Measurements from ENCODE around the gene CSF3. TPM values are rescaled to one million over a fixed set of nuclear protein-coding genes. Genes with fewer than 3 reads are reported as not detected.

CSF3 gene
- total RNA-seq, 1 experiment from 2014 or later: not detected

DNA sequence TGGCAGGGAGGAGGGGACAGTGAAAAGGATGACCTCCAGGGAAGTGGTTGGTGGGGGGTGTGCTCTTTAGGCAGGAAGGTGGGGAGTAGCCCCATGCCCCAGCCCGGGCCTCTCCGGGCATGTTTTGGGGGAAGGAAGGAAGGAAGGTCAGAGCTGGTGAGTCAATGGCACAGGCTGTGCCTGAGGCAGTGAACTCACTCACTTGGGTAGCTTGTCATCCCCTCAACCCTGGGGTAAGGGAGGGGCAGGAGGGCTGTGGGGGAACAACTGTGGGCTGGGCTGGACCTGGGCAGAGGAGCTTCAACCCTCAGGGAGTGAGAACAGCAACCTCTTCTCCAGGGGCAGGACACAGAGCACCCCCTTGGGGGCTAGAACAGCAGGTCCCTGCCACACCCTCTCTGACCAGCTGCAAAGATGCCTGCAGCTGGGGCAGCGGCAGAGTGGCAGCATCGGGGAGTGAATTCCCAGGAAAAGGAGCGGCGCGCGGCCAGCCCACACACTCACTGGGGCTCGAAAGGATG, 6.3 kb downstream of the CSF3 start:
- Histone ChIP-seq H3K79me2 (ENCODE audit: low read depth) (no peaks in the 10 kb centered on the region), H3K36me3 (ENCODE audit: low read depth) (peaks cover 4% of the 10 kb centered on the region; the same call in 1 of the 2 replicates), H3K4me3 (no peak overlapping the region), H2AFZ (no peak overlapping the region), H3K4me1 (replicated peaks; ENCODE audit: insufficient read depth) (peaks cover 63% of the 10 kb centered on the region), H3K4me2 (peak overlapping the region; percentile 66), H4K20me1 (ENCODE audit: insufficient read depth) (no peaks in the 10 kb centered on the region), H3K27ac (peak overlapping the region; percentile 43; the same call in 1 of the 2 replicates), H3K9me2 (ENCODE audit: insufficient read depth) (no peaks in the 10 kb centered on the region), H3K27me3 (ENCODE audit: insufficient read depth, low read depth) (no peaks in the 10 kb centered on the region), H3F3A (ENCODE audit: insufficient read depth, low read depth) (peaks cover 55% of the 10 kb centered on the region), H3K9me3 (ENCODE audit: insufficient read depth, low read depth) (no peaks in the 10 kb centered on the region)
- POLR2A ChIA-PET (ENCODE audit: unreplicated experiment): interaction anchor here (0.5 to 1.0 kb wide), 6 partner anchors 41 to 294 kb away, joined by 3 to 5 read pairs (median 4); partner anchors contain the start of genes IKZF3 and PSMD3
- peak; percentile 84 to 90 for DNase-seq
- TF ChIP-seq, protein P1, sequence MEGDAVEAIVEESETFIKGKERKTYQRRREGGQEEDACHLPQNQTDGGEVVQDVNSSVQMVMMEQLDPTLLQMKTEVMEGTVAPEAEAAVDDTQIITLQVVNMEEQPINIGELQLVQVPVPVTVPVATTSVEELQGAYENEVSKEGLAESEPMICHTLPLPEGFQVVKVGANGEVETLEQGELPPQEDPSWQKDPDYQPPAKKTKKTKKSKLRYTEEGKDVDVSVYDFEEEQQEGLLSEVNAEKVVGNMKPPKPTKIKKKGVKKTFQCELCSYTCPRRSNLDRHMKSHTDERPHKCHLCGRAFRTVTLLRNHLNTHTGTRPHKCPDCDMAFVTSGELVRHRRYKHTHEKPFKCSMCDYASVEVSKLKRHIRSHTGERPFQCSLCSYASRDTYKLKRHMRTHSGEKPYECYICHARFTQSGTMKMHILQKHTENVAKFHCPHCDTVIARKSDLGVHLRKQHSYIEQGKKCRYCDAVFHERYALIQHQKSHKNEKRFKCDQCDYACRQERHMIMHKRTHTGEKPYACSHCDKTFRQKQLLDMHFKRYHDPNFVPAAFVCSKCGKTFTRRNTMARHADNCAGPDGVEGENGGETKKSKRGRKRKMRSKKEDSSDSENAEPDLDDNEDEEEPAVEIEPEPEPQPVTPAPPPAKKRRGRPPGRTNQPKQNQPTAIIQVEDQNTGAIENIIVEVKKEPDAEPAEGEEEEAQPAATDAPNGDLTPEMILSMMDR (conservative IDR thresholded peaks at IDR 0.05): no peak
- TF ChIP-seq EZH2 (IDR thresholded peaks at IDR 0.05; ENCODE audit: low read depth): no peak
- intact Hi-C loops (cut with micrococcal nuclease; ENCODE audit: unreplicated experiment): loop anchor here (5.0 to 10.0 kb wide), 2 partner anchors 284 to 293 kb away; partner anchors contain the start of gene GRB7
- BruUV-seq (replicated peaks): no TSS peak
- CTCF ChIA-PET: interaction anchor here (0.6 to 1.3 kb wide), 5 partner anchors 9 to 91 kb away, joined by 3 to 6 read pairs (median 5); partner anchors contain the start of gene PSMD3

DNA sequence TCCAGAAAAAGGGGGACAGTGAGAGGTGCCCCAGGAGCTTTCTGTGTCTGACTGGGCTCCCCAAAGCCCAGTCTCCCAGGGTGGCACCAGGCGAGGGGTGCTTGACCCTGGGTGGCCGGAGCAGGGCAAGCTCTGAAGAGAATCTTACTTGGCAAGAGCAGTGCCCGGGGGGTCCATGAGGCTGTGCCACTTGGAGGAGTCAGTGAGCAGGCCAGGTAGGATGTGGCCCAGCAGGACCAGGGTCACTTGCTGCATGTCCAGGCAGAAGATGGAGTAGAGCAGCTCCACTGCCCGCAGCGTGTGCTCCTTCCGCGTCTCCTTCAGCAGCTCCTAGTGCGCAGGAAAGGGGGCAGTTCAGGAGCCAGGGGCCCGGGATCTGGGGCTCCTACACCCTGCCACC, 7.3 kb downstream of the CSF3 start:
- Histone ChIP-seq H2AFZ (no peak overlapping the region), H3K4me2 (peak overlapping the region; percentile 47), H3K9me3 (ENCODE audit: insufficient read depth, low read depth) (no peaks in the 10 kb centered on the region), H3F3A (ENCODE audit: insufficient read depth, low read depth) (peaks cover 59% of the 10 kb centered on the region), H4K20me1 (ENCODE audit: insufficient read depth) (no peaks in the 10 kb centered on the region), H3K4me1 (replicated peaks; ENCODE audit: insufficient read depth) (peaks cover 70% of the 10 kb centered on the region), H3K79me2 (ENCODE audit: low read depth) (no peaks in the 10 kb centered on the region), H3K9me2 (ENCODE audit: insufficient read depth) (no peaks in the 10 kb centered on the region), H3K4me3 (no peak overlapping the region), H3K27ac (no peak overlapping the region), H3K27me3 (ENCODE audit: insufficient read depth, low read depth) (no peaks in the 10 kb centered on the region), H3K36me3 (ENCODE audit: low read depth) (peaks cover 4% of the 10 kb centered on the region; the same call in 1 of the 2 replicates)
- ChIA-PET POLR2A (ENCODE audit: unreplicated experiment) (no interaction called here), CTCF (no interaction called here)
- DNase-seq: no peak
- BruUV-seq (replicated peaks): no TSS peak
- intact Hi-C loops (cut with micrococcal nuclease; ENCODE audit: unreplicated experiment): loop anchor here (5.0 to 10.0 kb wide), 2 partner anchors 285 to 292 kb away; partner anchors contain the start of gene GRB7
- TF ChIP-seq EZH2 (IDR thresholded peaks at IDR 0.05; ENCODE audit: low read depth): no peak
- TF ChIP-seq, protein P1 (conservative IDR thresholded peaks at IDR 0.05): no peak

DNA sequence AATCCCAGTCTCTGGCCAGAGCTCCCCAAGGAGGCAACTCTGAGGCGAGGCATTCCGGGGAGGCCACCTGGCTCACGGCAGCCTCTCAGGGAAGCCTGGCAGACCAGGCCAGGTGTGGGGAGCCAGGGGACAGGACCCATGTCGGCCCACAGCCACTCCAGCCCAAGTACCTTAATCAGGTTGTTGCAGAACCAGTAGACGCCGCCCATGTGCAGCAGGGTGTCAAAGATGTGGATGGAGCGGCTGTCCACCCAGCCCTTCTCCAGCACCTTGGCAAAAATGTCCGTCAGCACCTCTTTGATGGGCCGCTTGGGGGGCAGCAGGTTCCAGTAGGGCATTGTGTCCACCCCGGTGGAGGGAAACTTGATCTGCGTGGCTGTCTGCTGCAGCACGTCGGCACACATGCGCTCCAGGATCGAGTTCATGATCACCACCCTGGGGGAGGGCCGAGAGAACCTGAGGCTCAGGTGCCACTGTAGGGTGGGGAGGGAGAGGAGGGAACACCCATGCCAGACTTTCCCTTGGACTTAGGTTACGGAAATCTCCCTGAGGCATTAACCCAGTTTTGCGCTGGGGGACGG, 7.8 kb downstream of the CSF3 start:
- Histone ChIP-seq H3K4me3 (0 out of 2 replicates have a peak overlapping the region, but pooled peaks have one; percentile 9), H3K4me2 (peak overlapping the region; percentile 38), H3K27me3 (ENCODE audit: insufficient read depth, low read depth) (no peaks in the 10 kb centered on the region), H3K79me2 (ENCODE audit: low read depth) (no peaks in the 10 kb centered on the region), H3K9me2 (ENCODE audit: insufficient read depth) (no peaks in the 10 kb centered on the region), H3K27ac (peak overlapping the region; percentile 3; the same call in 1 of the 2 replicates), H4K20me1 (ENCODE audit: insufficient read depth) (no peaks in the 10 kb centered on the region), H3K9me3 (ENCODE audit: insufficient read depth, low read depth) (no peaks in the 10 kb centered on the region), H3K4me1 (replicated peaks; ENCODE audit: insufficient read depth) (peaks cover 70% of the 10 kb centered on the region), H2AFZ (no peak overlapping the region), H3K36me3 (ENCODE audit: low read depth) (peaks cover 4% of the 10 kb centered on the region; the same call in 1 of the 2 replicates), H3F3A (ENCODE audit: insufficient read depth, low read depth) (peaks cover 59% of the 10 kb centered on the region)
- intact Hi-C loops (cut with micrococcal nuclease; ENCODE audit: unreplicated experiment): loop anchor here (5.0 to 10.0 kb wide), 2 partner anchors 286 to 292 kb away; partner anchors contain the start of gene GRB7
- BruUV-seq (replicated peaks): no TSS peak
- DNase-seq: peak; percentile 84 to 86
- ChIA-PET POLR2A (ENCODE audit: unreplicated experiment) (no interaction called here), CTCF (no interaction called here)
- TF ChIP-seq EZH2 (IDR thresholded peaks at IDR 0.05; ENCODE audit: low read depth): no peak
- TF ChIP-seq, protein P1 (conservative IDR thresholded peaks at IDR 0.05): no peak

All from PC-9 (cell line).